HepG2 (cell line): ENCODE data around the gene TRAPPC12. TPM values are rescaled to one million over a fixed set of nuclear protein-coding genes. Genes with fewer than 3 reads are reported as not detected.

Experiments
- CREB1 ChIP-seq, 2 experiments: fragments of 450-650 bp in 1 of 2; IDR thresholded peaks; 2 replicates each; pipeline ENCODE4 v1.6.1; 2016 to 2017; ENCODE audit warnings: control low read depth in 1 of 2, mild to moderate bottlenecking in 1 of 2, missing compliant biosample characterization in 1 of 2, missing genetic modification characterization in 1 of 2
- EZH2 ChIP-seq: conservative IDR thresholded peaks from 2 replicates; pipeline ENCODE4 v1.6.1; 2012; ENCODE audit warnings: mild to moderate bottlenecking, low read depth, low read length, moderate library complexity
- FOXO1 ChIP-seq: sonication (generic); formaldehyde crosslinking; IDR thresholded peaks from 2 replicates; pipeline ENCODE4 v1.4.0; 2020; ENCODE audit warnings: missing genetic modification reagents
- GPN1 ChIP-seq: sonication (generic); formaldehyde crosslinking; IDR thresholded peaks from 2 replicates; pipeline ENCODE4 v1.5.1; 2020; ENCODE audit warnings: missing genetic modification reagents, borderline replicate concordance
- IKZF4 ChIP-seq: sonication (generic); formaldehyde crosslinking; IDR thresholded peaks from 2 replicates; pipeline ENCODE4 v1.5.1; 2020; ENCODE audit warnings: borderline replicate concordance, mild to moderate bottlenecking, low read depth, missing genetic modification reagents; ENCODE audit errors: not compliant biosample characterization
- KAT2B ChIP-seq: fragments of 150-350 bp; IDR thresholded peaks from 2 replicates; pipeline ENCODE4 v1.6.1; 2014; ENCODE audit warnings: low read depth, low read length, borderline replicate concordance
- MED1 ChIP-seq: sonication (generic); formaldehyde crosslinking; IDR thresholded peaks from 2 replicates; pipeline ENCODE4 v1.4.0; 2020; ENCODE audit warnings: missing genetic modification reagents
- NKX3-1 ChIP-seq: sonication (generic); formaldehyde crosslinking; IDR thresholded peaks from 2 replicates; pipeline ENCODE4 v1.5.0; 2020; ENCODE audit warnings: missing genetic modification reagents
- PHF21A ChIP-seq: sonication (generic); formaldehyde crosslinking; IDR thresholded peaks from 2 replicates; pipeline ENCODE4 v1.5.0; 2020; ENCODE audit warnings: mild to moderate bottlenecking, missing genetic modification reagents
- PLRG1 ChIP-seq: fragments of 450-650 bp; conservative IDR thresholded peaks from 2 replicates; pipeline ENCODE4 v1.6.1; 2016
- TCF7L2 ChIP-seq: IDR thresholded peaks from 2 replicates; pipeline ENCODE4 v1.6.1; 2011; ENCODE audit warnings: mild to moderate bottlenecking, low read depth, low read length, moderate library complexity
- ZMYM3 ChIP-seq: sonication (generic); formaldehyde crosslinking; IDR thresholded peaks from 2 replicates; pipeline ENCODE4 v1.5.1; 2020; ENCODE audit warnings: mild to moderate bottlenecking, missing genetic modification reagents
- ZNF317 ChIP-seq: sonication (generic); formaldehyde crosslinking; IDR thresholded peaks from 2 replicates; pipeline ENCODE4 v1.5.0; 2020; ENCODE audit warnings: mild to moderate bottlenecking, missing genetic modification reagents
- ZNF34 ChIP-seq: sonication (generic); formaldehyde crosslinking; IDR thresholded peaks from 2 replicates; pipeline ENCODE4 v1.4.0; 2020; ENCODE audit warnings: mild to moderate bottlenecking, missing genetic modification reagents, borderline replicate concordance
- ZNF382 ChIP-seq: sonication (generic); formaldehyde crosslinking; IDR thresholded peaks from 2 replicates; pipeline ENCODE4 v1.5.0; 2020; ENCODE audit warnings: missing genetic modification reagents, mild to moderate bottlenecking, borderline replicate concordance
- ZNF562 ChIP-seq: sonication (generic); formaldehyde crosslinking; IDR thresholded peaks from 2 replicates; pipeline ENCODE4 v1.8.0; 2022; ENCODE audit warnings: missing genetic modification reagents, borderline replicate concordance
- ZNF614 ChIP-seq: IDR thresholded peaks from 2 replicates; pipeline ENCODE4 v1.6.1; 2018; ENCODE audit warnings: missing biosample characterization, missing genetic modification reagents, inconsistent platforms, borderline replicate concordance
- ZNF660 ChIP-seq: sonication (generic); formaldehyde crosslinking; IDR thresholded peaks from 2 replicates; pipeline ENCODE4 v1.5.1; 2020; ENCODE audit warnings: mild to moderate bottlenecking, low read depth, missing genetic modification reagents, borderline replicate concordance
- ZNF672 ChIP-seq: sonication (generic); formaldehyde crosslinking; IDR thresholded peaks from 2 replicates; pipeline ENCODE4 v1.8.1; 2022; ENCODE audit warnings: missing genetic modification reagents
- polyA plus RNA-seq, 8 experiments: library from polyadenylated mRNA; depleted of rRNA in 3 of 8; stranded (reverse) in 7 of 8; unstranded in 1 of 8; fragments of >200 nt; fragmentation: Illumina TruSeq in 4 of 8; extraction: Trizol in 4 of 8; gene quantifications; 2 replicates each; pipeline versions ENCODE4 v1.2.1 to v1.2.3, GENCODE V29; 2011 to 2016; ENCODE audit warnings: low read depth in 4 of 8, missing spikeins in 1 of 8, mixed read lengths in 1 of 8; ENCODE audit not compliant: insufficient read depth in 1 of 8
- total RNA-seq, 5 experiments: library from RNA; depleted of rRNA; stranded (reverse); fragments of >200 nt; fragmentation: Illumina TruSeq; extraction: Trizol; gene quantifications; 2 replicates each; pipeline ENCODE4 v1.2.3, GENCODE V29; 2016; ENCODE audit warnings: low read depth in 1 of 5
- TF ChIP-seq, protein P1 (sequence below): IDR thresholded peaks from 2 replicates; pipeline ENCODE4 v1.6.1; 2016
- TF ChIP-seq, protein P2 (sequence below): sonication (generic); formaldehyde crosslinking; IDR thresholded peaks from 2 replicates; pipeline ENCODE4 v1.8.1; 2023; ENCODE audit warnings: missing genetic modification reagents, mild to moderate bottlenecking, borderline replicate concordance
- TF ChIP-seq, protein P3 (sequence below): sonication (generic); formaldehyde crosslinking; IDR thresholded peaks from 2 replicates; pipeline ENCODE4 v1.4.0; 2020; ENCODE audit warnings: missing genetic modification reagents, borderline replicate concordance
- TF ChIP-seq, protein P4 (sequence below): sonication (generic); formaldehyde crosslinking; conservative IDR thresholded peaks from 2 replicates; pipeline ENCODE4 v1.8.0; 2022; ENCODE audit warnings: low read depth, missing genetic modification reagents

Gene TRAPPC12
- total and polyA plus RNA-seq, 2 of the 13 experiments (the other 11 are each of a cell fraction or from before 2014, with no cell fraction given) = 46.4 to 97.7 TPM

DNA sequence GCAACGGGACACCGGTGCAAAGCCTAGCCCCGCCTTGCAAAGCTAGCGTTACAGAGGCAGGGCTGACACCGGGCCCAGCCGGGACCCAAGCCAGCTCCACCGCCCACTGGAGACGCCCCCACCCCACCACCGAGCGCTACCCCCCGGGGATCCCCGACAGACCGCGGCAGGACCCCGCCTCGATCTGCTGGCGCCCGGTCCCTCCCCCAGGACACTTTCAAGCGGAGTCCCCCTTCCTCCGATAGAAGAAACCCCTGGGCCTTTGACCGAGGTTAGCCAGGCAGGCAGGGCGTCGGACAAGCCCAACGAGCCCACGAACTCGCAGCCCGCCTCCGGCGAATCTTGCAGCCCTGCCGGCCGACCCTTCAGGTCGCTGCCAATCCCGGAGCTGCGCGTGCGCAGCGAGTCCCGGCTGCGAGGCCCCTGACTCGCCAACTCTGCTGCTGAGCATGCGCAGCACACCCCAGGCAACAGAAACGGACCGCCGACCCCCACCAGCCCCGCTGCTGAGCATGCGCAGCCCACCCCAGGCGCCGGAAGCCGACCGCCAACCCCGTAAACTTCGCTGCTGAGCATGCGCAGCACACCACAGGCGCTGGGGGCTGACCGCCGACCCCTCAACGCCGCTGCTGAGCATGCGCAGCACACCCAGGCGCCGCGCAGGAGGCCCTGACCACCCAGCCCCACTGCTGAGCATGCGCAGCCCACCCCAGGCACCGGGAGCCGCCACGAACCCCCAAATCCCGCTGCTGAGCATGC is 139.2 kb downstream of the TRAPPC12 start (continued):
- TF ChIP-seq, protein P1, sequence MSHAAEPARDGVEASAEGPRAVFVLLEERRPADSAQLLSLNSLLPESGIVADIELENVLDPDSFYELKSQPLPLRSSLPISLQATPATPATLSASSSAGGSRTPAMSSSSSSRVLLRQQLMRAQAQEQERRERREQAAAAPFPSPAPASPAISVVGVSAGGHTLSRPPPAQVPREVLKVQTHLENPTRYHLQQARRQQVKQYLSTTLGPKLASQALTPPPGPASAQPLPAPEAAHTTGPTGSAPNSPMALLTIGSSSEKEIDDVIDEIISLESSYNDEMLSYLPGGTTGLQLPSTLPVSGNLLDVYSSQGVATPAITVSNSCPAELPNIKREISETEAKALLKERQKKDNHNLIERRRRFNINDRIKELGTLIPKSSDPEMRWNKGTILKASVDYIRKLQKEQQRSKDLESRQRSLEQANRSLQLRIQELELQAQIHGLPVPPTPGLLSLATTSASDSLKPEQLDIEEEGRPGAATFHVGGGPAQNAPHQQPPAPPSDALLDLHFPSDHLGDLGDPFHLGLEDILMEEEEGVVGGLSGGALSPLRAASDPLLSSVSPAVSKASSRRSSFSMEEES (CRISPR knock-in tag) = no peak
- TF ChIP-seq ZNF672 (no peak), NKX3-1 (CRISPR knock-in tag) (no peak; the same call in 1 of the 2 replicates), GPN1 (CRISPR knock-in tag) (no peak), ZNF614 (CRISPR knock-in tag) (no peak), MED1 (CRISPR knock-in tag) (peak; percentile 47; the same call in 1 of the 2 replicates), CREB1 (IDR thresholded peaks at IDR 0.05) (peak; percentile 1; the same call in 1 of the 2 replicates), CREB1 (CRISPR knock-in tag; IDR thresholded peaks at IDR 0.05) (no peak), IKZF4 (CRISPR knock-in tag) (peak; percentile 64), TCF7L2 (no peak), ZNF660 (CRISPR knock-in tag) (0 out of 2 replicates have a peak, but pooled peaks have one; percentile 41), FOXO1 (no peak), PLRG1 (no peak), ZMYM3 (CRISPR knock-in tag) (peak; percentile 55), ZNF562 (CRISPR knock-in tag) (no peak), KAT2B (no peak), ZNF317 (CRISPR knock-in tag) (0 out of 2 replicates have a peak, but pooled peaks have one; percentile 68), ZNF34 (CRISPR knock-in tag) (no peak), PHF21A (CRISPR knock-in tag) (no peak; the same call in 1 of the 2 replicates), ZNF382 (no peak), EZH2 (no peak)
- TF ChIP-seq, protein P2, sequence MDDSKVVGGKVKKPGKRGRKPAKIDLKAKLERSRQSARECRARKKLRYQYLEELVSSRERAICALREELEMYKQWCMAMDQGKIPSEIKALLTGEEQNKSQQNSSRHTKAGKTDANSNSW (CRISPR knock-in tag) = no peak
- TF ChIP-seq, protein P3, sequence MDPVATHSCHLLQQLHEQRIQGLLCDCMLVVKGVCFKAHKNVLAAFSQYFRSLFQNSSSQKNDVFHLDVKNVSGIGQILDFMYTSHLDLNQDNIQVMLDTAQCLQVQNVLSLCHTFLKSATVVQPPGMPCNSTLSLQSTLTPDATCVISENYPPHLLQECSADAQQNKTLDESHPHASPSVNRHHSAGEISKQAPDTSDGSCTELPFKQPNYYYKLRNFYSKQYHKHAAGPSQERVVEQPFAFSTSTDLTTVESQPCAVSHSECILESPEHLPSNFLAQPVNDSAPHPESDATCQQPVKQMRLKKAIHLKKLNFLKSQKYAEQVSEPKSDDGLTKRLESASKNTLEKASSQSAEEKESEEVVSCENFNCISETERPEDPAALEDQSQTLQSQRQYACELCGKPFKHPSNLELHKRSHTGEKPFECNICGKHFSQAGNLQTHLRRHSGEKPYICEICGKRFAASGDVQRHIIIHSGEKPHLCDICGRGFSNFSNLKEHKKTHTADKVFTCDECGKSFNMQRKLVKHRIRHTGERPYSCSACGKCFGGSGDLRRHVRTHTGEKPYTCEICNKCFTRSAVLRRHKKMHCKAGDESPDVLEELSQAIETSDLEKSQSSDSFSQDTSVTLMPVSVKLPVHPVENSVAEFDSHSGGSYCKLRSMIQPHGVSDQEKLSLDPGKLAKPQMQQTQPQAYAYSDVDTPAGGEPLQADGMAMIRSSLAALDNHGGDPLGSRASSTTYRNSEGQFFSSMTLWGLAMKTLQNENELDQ (CRISPR knock-in tag) = no peak
- TF ChIP-seq, protein P4, sequence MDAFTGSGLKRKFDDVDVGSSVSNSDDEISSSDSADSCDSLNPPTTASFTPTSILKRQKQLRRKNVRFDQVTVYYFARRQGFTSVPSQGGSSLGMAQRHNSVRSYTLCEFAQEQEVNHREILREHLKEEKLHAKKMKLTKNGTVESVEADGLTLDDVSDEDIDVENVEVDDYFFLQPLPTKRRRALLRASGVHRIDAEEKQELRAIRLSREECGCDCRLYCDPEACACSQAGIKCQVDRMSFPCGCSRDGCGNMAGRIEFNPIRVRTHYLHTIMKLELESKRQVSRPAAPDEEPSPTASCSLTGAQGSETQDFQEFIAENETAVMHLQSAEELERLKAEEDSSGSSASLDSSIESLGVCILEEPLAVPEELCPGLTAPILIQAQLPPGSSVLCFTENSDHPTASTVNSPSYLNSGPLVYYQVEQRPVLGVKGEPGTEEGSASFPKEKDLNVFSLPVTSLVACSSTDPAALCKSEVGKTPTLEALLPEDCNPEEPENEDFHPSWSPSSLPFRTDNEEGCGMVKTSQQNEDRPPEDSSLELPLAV (CRISPR knock-in tag) = no peak
